Fibroblast of skin of back (primary cell): ENCODE results near the gene MYO9B.

Experiments
- DNase-seq: peaks from one replicate; pipeline ENCODE4 v3.0.0-alpha.2; 2013

MYO9B gene

DNA sequence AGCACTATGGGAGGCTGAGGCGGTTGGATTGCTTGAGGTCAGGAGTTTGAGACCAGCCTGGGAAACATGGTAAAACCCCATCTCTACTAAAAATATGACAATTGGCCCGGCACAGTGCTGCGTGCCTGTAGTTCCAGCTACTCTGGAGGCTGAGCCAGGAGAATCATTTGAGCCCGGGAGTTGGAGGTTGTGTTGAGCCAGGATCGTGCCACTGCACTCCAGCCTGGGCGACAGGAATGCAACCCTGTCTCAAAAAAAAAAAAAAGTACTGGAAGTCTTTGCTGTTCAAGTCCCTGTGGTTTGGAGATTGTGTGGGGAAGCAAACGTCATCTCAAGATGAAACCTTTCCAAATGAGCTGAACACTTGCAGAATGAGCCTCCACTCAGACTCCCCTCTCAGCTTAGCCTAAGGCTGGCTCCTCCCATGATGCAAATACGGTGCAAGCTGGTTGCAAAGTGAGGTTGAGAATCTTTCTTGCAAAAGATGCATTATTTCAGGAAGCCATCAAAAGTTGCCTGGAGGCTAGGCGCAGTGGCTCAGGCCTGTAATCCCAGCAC lies 46.2 kb downstream of the MYO9B start:
- DNase-seq = peak; percentile 23

DNA sequence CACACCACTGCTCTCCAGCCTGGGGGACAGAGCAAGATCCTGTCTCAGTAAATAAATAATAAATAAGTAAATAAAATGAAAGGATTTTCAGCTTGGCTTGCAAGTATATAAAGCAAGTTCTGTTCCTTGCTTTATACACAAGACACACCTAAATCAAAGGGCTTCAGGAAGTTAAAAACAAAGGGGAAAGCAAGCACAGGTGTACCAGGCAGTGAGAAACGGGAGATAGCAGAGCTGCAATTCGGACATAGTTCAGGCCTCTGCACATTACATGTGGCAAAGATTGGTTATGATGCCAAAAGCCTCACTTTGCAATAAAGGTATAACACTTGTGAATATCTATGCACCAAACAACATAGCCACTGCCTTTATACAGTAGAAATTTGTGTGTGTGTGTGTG lies 47.5 kb downstream of the MYO9B start:
- no peak for DNase-seq

DNA sequence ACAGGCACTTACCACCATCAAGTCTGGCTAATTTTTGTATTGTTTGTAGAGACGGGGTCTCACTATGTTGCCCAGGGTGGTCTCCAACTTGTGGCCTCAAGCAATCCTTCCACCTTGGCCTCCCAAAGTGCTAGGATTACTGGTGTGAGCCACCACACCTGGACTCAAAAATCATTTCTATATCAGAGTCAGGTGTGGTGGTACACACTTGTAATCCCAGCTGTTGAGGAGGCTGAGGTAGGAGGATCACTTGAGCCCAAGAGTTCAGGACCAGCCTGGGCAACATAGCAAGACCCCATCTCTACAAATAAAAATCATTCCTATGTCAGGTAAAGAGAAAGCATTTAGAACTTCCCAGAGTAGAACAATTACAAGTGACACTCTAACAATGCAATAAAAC lies 48.4 kb downstream of the MYO9B start:
- no peak for DNase-seq

DNA sequence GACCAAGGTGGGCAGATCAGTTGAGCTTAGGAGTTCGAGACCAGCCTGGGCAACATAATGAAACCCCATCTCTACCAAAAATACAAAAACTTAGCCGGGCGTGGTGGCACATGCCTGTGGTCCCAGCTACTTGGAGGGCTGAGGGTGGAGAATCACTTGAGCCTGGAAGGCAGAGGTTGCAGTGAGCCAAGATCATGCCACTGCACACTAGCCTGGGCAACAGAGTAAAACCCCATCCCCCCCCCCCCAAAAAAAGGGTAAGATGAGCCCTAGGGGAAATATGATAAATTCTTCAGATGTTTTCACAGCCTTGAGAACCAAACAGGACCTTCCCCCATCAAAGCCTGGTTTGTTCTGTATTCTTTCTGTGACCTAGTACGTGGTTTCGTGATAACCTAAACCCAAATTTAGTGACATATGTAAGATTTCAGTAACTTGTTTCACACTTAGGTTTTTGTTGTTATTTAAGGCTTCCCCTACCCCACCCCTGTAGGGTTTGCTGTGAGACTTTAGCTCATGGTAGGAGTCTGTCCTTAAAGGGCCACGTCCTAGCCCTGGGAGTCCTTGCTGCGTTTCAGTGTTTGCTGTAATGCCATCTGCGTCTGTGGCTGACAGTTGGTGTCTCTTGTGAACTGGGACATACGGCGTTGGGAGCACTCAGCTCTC lies 49.6 kb downstream of the MYO9B start:
- peak; percentile 74 for DNase-seq

DNA sequence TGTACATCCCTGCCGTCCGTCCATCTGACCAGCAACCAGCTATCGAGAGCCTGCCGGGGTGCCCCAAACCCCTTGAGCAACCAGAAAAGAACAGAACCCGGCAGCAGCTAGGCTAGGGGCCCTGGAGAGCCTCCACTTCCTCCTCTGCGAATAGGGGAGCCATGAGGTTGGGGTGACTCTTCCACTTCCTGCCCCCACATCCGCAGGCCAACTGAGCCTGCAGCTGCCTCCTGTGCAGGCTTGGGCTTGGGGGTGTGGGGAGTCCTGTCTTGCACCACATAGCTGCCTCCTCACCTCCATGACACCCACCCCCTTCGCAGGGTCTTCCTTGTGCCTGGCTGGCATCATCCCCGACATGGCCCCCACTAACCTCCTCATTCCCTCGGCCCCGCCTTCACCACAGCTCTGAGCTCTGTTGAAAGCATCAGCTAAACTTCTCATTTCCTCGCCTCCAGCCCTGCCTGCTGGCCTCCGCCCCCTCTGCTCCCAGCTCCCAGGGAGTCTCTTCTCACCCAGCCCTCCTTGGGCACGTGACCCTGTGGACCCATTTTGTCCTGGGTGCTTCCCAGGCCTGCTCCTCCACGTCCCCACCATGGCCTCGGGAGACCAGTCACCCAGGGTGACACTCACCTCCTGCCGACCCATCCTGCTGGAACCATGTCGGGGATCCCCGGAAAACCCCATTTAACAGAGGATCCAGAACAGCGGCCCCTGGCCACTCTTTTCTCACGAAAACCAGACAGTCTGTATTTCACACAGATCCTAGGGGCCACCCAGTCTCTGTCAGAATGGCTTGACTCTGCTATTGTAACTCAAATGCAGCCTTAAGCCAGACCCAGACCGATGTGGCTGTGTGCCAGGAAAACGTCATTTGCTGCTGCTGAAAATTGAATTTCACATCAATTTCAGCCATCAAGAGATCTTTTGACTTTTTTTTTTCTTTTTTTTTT lies 50.4 kb downstream of the MYO9B start:
- DNase-seq = peak; percentile 35

DNA sequence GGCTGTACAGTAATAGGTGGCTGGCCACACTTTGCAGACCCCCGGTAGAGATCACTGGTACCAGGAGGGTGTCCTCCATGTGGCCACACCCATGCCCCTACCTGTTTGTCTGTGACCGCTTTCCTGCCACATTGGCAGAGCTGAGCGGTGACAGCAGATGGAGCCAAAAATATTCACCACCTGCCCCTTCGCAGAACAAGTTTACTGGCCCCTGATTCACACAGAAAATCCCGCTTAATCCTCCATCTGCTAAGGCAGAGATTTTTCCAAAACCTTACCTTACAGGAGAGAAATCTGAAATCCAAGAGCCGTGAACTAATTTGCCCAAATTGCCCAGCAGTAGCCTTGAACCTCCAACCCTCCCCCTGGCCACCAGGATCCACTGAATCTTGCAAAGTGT lies 52.1 kb downstream of the MYO9B start:
- DNase-seq = no peak

DNA sequence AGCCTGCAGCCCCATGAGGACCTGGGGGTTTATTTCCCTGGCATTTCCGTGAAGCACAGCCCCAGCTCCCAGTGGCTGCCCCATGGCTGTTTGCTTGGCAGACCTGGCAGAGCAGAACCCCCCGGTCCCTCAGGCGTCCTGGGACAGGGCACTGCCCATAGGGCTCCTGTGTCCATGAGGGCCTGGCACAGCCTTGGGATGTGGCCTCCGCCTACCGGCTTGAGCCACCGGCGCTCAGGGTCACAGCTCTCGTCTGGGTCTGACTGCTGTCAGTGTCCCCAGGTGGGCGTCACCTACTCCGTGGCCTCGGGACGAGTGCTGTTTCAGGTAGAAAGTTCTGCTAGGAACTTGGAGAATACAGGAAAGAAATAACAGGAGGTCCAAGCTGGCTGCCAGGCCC lies 52.8 kb downstream of the MYO9B start:
- DNase-seq = no peak

DNA sequence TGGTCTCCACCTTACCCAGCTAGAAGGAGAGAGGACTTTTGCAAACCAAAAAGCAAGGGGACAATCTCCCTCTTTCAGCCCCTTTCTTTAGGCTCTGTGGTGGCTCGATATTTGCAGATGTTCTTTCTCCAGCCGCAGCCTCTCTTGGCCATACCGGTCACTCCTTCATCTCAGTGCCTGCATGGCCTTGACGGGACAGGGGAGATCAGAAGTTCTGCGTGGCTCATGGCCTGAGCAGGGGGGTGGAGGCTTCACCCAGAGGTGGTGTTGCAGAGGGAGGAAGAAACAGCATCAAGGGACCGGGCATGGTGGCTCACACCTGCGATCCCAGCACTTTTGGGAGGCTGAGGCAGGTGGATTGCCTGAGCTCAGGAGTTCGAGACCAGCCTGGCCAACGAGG lies 53.2 kb downstream of the MYO9B start:
- DNase-seq = no peak

DNA sequence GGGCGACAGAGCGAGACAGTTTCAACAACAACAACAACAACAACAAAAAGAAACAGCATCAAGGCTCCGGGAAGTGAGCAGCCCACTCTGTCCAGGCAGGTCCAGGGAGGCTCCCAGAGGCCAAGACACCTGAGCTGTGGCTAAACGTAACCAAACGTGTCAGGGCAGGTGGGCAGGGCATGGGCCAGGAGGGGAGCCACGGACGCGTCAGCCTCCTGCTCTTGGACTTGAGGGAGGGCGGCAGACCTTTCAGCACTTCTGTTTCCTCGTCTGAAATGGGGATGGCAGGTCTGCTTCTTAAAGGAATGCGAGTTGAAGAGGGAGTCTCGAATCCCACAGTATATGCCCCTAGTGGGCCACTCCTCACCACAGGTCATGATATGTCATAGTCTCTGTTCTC lies 53.8 kb downstream of the MYO9B start:
- DNase-seq = no peak

DNA sequence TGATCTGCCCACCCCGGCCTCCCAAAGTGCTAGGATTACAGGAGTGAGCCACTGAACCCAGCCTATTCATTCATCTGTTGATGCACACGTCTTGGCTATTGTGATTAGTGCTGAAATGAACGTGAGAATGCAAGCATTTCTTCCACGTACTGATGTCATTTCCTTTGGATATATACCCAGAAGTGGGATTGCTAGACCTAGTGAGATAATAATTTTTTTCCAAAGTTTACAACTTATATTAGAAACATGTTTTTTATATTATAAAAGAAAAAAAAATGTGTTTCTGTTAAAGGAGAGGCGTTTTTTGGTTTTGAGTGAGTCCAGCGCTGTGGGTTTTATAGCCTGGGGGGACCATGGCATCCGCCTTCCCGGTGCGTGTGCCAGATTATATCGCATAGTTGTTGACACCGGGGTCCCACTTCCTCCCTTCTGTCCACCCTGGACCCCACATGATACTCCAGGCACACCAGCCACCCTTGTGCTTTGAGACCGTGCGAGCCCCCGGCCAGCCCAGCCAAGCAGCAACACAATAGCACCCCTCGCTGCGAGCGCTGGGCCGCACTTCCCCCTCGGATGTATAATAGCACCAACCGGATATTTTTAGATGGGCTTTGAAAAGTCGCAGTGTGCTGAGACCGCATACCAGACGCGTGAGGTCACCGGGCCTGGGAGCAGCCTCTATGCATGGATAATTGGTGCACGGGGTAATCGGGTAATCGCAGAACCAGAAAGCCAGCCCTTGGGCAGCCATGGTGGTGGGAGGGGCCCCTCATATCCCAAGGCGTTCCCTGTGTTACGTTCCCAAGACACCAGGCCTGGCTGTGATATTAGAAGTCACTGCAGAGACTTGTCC lies 59.6 kb downstream of the MYO9B start:
- peak; percentile 99 for DNase-seq

DNA sequence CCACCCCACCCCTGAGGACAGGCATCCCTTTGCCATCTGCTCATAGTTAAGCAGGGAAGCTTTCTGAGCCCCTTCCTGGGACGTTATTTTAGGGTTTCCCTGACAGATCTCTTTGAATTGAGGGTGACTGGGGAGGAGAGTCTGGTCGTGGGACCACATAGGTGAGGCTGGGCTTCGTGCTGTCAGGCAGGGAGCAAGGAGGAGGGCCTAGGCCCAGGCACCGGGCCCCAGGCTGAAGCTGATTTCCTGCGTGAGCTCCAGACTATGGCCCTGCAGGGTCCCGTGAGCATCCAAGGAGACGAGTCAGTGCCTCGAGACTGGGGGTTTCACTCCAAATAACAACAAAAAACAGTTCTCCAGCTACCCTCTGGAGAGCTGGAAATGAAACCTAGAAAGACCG lies 60.4 kb downstream of the MYO9B start:
- peak; percentile 15 for DNase-seq

DNA sequence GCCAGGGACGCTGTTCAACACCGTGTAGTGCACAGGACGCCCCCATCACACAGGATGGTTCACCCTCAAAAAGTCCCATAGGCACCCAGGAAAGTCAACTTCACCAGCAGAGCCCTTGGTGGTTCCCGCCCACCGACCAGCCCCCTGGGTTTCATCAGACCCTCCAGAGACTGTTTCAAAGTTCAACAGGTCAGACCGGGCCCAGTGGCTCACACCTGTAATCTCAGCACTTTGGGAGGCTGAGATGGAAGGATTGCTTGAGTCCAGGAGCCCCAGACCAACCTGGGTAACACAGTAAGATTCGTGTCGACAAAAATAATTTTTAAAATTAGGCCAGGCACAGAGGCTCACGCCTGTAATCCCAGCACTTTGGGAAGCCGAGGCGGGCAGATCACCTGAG lies 61.0 kb downstream of the MYO9B start:
- DNase-seq = no peak

DNA sequence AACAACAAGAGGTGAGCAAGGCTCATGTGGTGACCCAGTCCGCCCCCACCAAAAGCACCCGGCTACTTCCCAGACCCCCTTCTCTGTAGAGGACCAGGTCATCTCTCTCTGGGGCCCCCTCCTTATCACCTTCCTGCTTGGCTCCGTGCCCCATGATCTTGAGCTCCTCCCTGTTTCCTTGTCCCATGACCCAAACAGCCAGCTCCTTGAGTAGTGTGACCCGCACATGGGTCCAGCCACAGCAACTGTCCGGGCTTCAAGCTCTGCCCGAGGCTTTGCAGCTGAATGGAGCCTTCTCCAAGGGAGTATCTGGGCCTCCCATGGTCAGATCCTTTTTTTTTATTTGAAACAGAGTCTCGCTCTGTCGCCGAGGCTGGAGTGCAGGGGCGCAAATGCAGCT lies 61.8 kb downstream of the MYO9B start:
- no peak for DNase-seq

DNA sequence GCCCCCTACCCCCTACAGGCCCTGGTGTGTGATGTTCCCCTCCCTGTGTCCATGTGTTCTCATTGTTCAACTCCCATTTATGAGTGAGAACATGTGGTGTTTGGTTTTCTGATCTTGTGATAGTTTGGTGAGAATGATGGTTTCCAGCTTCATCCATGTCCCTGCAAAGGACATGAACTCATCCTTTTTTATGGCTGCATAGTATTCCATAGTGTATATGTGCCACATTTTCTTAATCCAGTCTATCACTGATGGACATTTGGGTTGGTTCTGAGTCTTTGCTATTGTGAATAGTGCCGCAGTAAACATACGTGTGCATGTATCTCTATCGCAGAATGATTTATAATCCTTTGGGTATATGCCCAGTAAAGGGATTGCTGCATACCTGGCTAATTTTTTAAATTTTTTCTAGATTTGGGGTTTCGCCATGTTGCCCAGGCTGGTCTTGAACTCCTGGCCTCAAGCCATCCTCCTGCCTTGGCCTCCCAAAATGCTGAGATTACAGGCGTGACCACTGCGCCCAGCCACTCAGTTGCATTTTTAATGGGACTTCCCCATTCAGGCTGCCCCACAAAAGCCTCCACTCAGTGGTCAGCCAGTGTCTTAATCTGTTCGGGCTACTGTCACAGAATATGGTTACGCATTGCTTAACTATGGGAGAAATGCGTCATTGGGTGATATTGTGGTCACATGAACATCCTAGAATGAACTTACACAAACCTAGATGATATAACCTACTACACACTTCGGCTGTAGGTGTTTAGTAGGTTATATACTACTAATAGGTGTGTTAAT lies 62.7 kb downstream of the MYO9B start:
- peak; percentile 15 for DNase-seq

DNA sequence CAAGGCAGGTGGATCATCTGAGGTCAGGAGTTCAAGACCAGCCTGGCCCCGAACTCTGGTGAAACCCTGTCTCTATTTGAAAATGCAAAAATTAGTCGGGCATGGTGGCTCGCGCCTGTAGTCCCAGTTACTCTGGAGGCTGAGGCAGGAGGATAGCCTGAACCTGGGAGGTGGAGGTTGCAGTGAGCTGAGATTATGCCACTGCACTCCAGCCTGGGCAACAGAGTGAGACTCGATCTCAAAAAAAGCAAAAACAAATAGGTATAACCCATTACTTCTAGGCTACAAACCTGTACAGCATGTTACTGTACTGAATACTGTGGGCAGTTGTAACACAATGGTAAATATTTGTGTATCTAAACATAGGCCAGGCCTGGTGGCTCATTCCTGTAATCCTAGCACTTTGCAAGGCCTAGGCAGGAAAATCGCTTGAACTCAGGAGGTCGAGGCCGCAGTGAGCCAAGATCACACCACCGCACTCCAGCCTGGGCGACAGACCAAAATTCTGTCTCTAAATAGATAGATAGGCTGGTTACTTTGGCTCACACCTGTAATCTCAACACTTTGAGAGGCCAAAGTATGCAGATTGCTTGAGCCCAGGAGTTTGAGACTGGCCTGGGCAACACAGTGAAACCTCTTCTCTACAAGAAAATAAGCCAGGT lies 63.5 kb downstream of the MYO9B start:
- no peak for DNase-seq

DNA sequence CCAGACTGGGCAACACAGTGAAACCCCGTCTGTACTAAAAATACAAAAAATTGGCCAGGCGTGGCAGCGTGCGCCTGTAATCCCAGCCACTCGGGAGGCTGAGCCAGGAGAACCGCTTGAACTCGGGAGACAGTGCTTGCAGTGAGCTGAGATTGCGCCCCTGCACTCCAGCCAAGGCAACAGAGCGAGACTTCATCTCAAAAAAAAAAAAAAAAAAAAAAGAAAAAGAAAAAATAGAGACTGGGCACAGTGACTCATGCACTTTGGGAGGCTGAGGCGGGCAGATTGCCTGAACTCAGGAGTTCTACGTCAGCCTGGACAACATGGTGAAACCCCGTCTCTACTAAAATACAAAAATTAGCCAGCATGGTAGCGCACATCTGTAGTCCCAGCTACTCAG lies 69.2 kb downstream of the MYO9B start:
- peak; percentile 63 for DNase-seq

DNA sequence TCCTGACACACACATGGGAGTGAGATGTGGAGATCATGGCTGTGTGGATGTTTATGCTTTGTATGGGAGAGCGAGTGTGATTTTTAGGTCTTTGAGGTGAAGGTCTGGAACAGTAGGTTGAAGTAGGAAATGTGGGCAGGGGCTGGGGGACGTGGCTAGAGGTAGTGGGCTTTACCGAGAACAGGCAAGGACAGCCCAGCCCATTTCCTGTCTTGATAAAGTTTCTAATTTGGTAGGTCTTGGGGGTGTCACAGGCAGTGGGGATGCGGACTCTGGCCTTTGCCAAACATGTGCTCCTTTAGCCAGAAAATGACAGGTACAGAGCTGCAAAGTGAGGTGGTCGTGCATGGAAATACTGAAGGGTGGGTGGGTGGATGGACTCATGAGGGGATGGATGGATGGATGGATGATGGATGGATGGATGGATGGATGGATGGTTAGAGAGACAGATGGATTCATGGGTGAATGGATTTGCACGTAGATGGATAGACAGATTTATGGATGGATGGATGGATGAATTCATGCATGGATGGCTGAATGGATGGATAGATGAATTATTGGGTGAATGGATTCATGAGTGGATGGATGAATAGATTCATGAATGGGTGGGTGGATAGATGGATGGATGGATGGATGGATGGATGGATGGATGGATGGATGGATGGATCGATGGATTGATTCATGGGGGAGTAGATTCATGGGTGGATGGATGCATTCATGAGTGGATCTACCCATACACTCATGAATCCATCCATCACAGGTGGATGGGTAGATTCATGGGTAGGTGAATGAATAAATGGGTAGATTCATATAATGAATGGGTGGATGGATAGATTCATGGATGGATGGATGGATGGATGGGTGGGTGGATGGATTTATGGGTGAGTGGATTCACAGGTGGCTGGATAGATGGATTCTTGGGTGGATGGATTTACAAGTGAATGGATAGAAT lies 70.2 kb downstream of the MYO9B start:
- no peak for DNase-seq

DNA sequence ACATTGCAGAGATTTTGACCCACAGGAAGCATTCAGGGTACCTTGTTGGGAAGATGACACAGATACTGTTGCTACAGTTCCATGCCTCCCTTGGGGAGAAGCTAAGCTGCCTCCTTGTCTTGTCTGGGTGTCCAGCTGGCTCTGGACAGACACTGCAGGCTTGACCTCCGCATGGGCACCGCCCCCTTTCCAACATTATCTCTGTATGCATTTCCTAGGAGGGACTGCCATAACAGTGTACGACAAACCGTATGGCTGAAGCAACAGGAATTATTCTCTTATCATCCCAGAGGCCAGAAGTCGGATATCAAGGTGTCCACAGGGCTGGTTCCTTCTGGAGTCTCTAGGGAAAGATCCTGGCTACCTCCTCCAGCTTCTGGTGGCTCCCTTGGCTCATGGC lies 72.6 kb downstream of the MYO9B start:
- DNase-seq = no peak

DNA sequence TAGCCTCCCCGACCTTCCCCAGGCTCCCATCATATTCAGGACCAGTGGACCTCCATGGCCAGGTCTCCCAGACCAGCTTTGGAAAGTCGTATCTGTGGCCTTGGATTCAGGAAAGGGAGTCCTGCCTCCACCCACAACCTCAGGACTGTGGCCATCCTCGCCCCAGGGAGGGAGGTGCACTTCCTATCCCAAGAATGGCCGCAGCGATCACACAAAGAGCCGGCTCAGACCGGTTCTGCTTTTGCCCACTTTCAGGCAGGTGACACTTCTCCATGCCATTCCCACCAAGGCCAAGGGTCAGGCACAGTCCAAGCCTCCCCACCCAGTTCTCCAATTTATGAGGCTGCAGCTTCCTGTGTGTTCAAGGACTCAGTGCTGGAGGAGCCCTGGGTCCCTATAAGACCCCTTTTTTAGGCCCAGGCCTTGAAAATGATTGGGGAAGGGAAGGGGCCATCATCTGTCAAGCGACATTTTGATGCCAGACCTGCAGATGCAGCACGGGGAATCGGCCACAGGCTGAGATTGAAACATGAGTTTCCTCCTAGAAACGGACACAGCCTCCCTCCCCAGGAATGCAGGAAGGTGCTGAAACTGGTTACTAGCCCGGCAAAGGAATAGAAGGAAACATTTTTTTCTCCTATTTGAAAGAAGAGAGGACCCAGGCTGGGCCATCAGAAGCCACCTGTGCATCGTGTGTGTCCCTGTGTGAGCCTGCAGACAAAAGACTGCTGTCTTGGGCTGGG lies 74.0 kb downstream of the MYO9B start:
- no peak for DNase-seq
